ENCODE results near the gene VSTM4.
A peak's percentile ranks its signal among the peaks of the same experiment; 100 is the strongest.

Gene VSTM4

GRCh38 chr10:49007129-49007528 is 108.2 kb downstream of the VSTM4 start:
- no peaks in the 10 kb centered on the region for H3K9me3 ChIP-seq (ENCODE audit: insufficient read depth, low read length)
- H3K9ac ChIP-seq (ENCODE audit: insufficient read length, low read depth) = no peak overlapping the region
- H3K27me3 ChIP-seq (ENCODE audit: insufficient read depth, insufficient read length) = no peaks in the 10 kb centered on the region
- DNase-seq (ENCODE audit: low read depth, low spot score) = no peak
- H3K4me3 ChIP-seq (ENCODE audit: insufficient read length, low read depth) = no peak overlapping the region
- H3K36me3 ChIP-seq (ENCODE audit: insufficient read depth, insufficient read length, low read length) = no peaks in the 10 kb centered on the region
- TF ChIP-seq ZNF274 (IDR thresholded peaks at IDR 0.05; ENCODE audit: low read depth, low read length) (no peak), SUZ12 (IDR thresholded peaks at IDR 0.05; ENCODE audit: extremely low read depth, insufficient read depth, insufficient read length) (no peak), YY1 (IDR thresholded peaks at IDR 0.05; ENCODE audit: insufficient read depth, insufficient read length) (no peak)
- peaks cover 2% of the 10 kb centered on the region for H3K4me1 ChIP-seq (ENCODE audit: insufficient read depth, insufficient read length)

GRCh38 chr10:49005270-49005669 is 110.1 kb downstream of the VSTM4 start:
- Histone ChIP-seq H3K27me3 (ENCODE audit: insufficient read depth, insufficient read length) (no peaks in the 10 kb centered on the region), H3K9ac (ENCODE audit: insufficient read length, low read depth) (no peak overlapping the region), H3K4me1 (ENCODE audit: insufficient read depth, insufficient read length) (peaks cover 3% of the 10 kb centered on the region), H3K4me3 (ENCODE audit: insufficient read length, low read depth) (no peak overlapping the region), H3K36me3 (ENCODE audit: insufficient read depth, insufficient read length, low read length) (no peaks in the 10 kb centered on the region), H3K9me3 (ENCODE audit: insufficient read depth, low read length) (no peaks in the 10 kb centered on the region)
- TF ChIP-seq ZNF274 (IDR thresholded peaks at IDR 0.05; ENCODE audit: low read depth, low read length) (no peak), SUZ12 (IDR thresholded peaks at IDR 0.05; ENCODE audit: extremely low read depth, insufficient read depth, insufficient read length) (no peak), YY1 (IDR thresholded peaks at IDR 0.05; ENCODE audit: insufficient read depth, insufficient read length) (no peak)
- DNase-seq (ENCODE audit: low read depth, low spot score) = no peak

- no peaks in the 10 kb centered on the region for H3K27me3 ChIP-seq (ENCODE audit: insufficient read depth, insufficient read length)
- peaks cover 3% of the 10 kb centered on the region for H3K4me1 ChIP-seq (ENCODE audit: insufficient read depth, insufficient read length)
- H3K9ac ChIP-seq (ENCODE audit: insufficient read length, low read depth) = no peak overlapping the region
- DNase-seq (ENCODE audit: low read depth, low spot score) = no peak
- H3K4me3 ChIP-seq (ENCODE audit: insufficient read length, low read depth) = no peak overlapping the region
- H3K9me3 ChIP-seq (ENCODE audit: insufficient read depth, low read length) = no peaks in the 10 kb centered on the region
- no peaks in the 10 kb centered on the region for H3K36me3 ChIP-seq (ENCODE audit: insufficient read depth, insufficient read length, low read length)
- TF ChIP-seq SUZ12 (IDR thresholded peaks at IDR 0.05; ENCODE audit: extremely low read depth, insufficient read depth, insufficient read length) = no peak
- no peak for TF ChIP-seq ZNF274 (IDR thresholded peaks at IDR 0.05; ENCODE audit: low read depth, low read length)
- TF ChIP-seq YY1 (IDR thresholded peaks at IDR 0.05; ENCODE audit: insufficient read depth, insufficient read length) = no peak
Measured at GRCh38 chr10:49001870-49002672, 113.3 kb downstream of the VSTM4 start.

- Histone ChIP-seq H3K9me3 (ENCODE audit: insufficient read depth, low read length) (no peaks in the 10 kb centered on the region), H3K27me3 (ENCODE audit: insufficient read depth, insufficient read length) (no peaks in the 10 kb centered on the region), H3K36me3 (ENCODE audit: insufficient read depth, insufficient read length, low read length) (no peaks in the 10 kb centered on the region), H3K4me3 (ENCODE audit: insufficient read length, low read depth) (no peak overlapping the region), H3K9ac (ENCODE audit: insufficient read length, low read depth) (no peak overlapping the region), H3K4me1 (ENCODE audit: insufficient read depth, insufficient read length) (peaks cover 3% of the 10 kb centered on the region)
- DNase-seq (ENCODE audit: low read depth, low spot score) = peak; percentile 20
- no peak for TF ChIP-seq SUZ12 (IDR thresholded peaks at IDR 0.05; ENCODE audit: extremely low read depth, insufficient read depth, insufficient read length)
- TF ChIP-seq ZNF274 (IDR thresholded peaks at IDR 0.05; ENCODE audit: low read depth, low read length) = no peak
- no peak for TF ChIP-seq YY1 (IDR thresholded peaks at IDR 0.05; ENCODE audit: insufficient read depth, insufficient read length)
Measured at GRCh38 chr10:49001402-49001801, 113.9 kb downstream of the VSTM4 start.

- Histone ChIP-seq H3K9me3 (ENCODE audit: insufficient read depth, low read length) (no peaks in the 10 kb centered on the region), H3K4me1 (ENCODE audit: insufficient read depth, insufficient read length) (peaks cover 3% of the 10 kb centered on the region), H3K36me3 (ENCODE audit: insufficient read depth, insufficient read length, low read length) (no peaks in the 10 kb centered on the region), H3K27me3 (ENCODE audit: insufficient read depth, insufficient read length) (no peaks in the 10 kb centered on the region), H3K9ac (ENCODE audit: insufficient read length, low read depth) (no peak overlapping the region), H3K4me3 (ENCODE audit: insufficient read length, low read depth) (no peak overlapping the region)
- no peak for TF ChIP-seq SUZ12 (IDR thresholded peaks at IDR 0.05; ENCODE audit: extremely low read depth, insufficient read depth, insufficient read length)
- no peak for TF ChIP-seq YY1 (IDR thresholded peaks at IDR 0.05; ENCODE audit: insufficient read depth, insufficient read length)
- no peak for TF ChIP-seq ZNF274 (IDR thresholded peaks at IDR 0.05; ENCODE audit: low read depth, low read length)
- DNase-seq (ENCODE audit: low read depth, low spot score) = no peak
Measured at GRCh38 chr10:49000437-49001398, 114.6 kb downstream of the VSTM4 start.

GRCh38 chr10:48999346-48999745 is 116.0 kb downstream of the VSTM4 start:
- DNase-seq (ENCODE audit: low read depth, low spot score) = no peak
- TF ChIP-seq YY1 (IDR thresholded peaks at IDR 0.05; ENCODE audit: insufficient read depth, insufficient read length) (no peak), ZNF274 (IDR thresholded peaks at IDR 0.05; ENCODE audit: low read depth, low read length) (no peak)
- peaks cover 3% of the 10 kb centered on the region for H3K4me1 ChIP-seq (ENCODE audit: insufficient read depth, insufficient read length)
- H3K9me3 ChIP-seq (ENCODE audit: insufficient read depth, low read length) = no peaks in the 10 kb centered on the region
- no peaks in the 10 kb centered on the region for H3K27me3 ChIP-seq (ENCODE audit: insufficient read depth, insufficient read length)
- H3K9ac ChIP-seq (ENCODE audit: insufficient read length, low read depth) = no peak overlapping the region
- no peaks in the 10 kb centered on the region for H3K36me3 ChIP-seq (ENCODE audit: insufficient read depth, insufficient read length, low read length)
- no peak overlapping the region for H3K4me3 ChIP-seq (ENCODE audit: insufficient read length, low read depth)

GRCh38 chr10:48996329-48996728 is 119.0 kb downstream of the VSTM4 start:
- Histone ChIP-seq H3K9me3 (ENCODE audit: insufficient read depth, low read length) (no peaks in the 10 kb centered on the region), H3K4me3 (ENCODE audit: insufficient read length, low read depth) (no peak overlapping the region), H3K36me3 (ENCODE audit: insufficient read depth, insufficient read length, low read length) (no peaks in the 10 kb centered on the region), H3K27me3 (ENCODE audit: insufficient read depth, insufficient read length) (no peaks in the 10 kb centered on the region), H3K9ac (ENCODE audit: insufficient read length, low read depth) (no peak overlapping the region), H3K4me1 (ENCODE audit: insufficient read depth, insufficient read length) (peaks cover under 1% of the 10 kb centered on the region)
- no peak for TF ChIP-seq SUZ12 (IDR thresholded peaks at IDR 0.05; ENCODE audit: extremely low read depth, insufficient read depth, insufficient read length)
- no peak for TF ChIP-seq ZNF274 (IDR thresholded peaks at IDR 0.05; ENCODE audit: low read depth, low read length)
- TF ChIP-seq YY1 (IDR thresholded peaks at IDR 0.05; ENCODE audit: insufficient read depth, insufficient read length) = no peak
- no peak for DNase-seq (ENCODE audit: low read depth, low spot score)

All from NT2/D1 (cell line).